IMR-90 (cell line): ENCODE results near the gene DMD. TPM values are rescaled to one million over a fixed set of nuclear protein-coding genes. Genes with fewer than 3 reads are reported as not detected.

ENCODE experiments used
- ATAC-seq: fragments of 200-7000 bp; cut with Tn5 transposase; 2 replicates; pipeline ENCODE4 v1.9.1; 2020; ENCODE audit warnings: low read depth, mild to moderate bottlenecking, moderate library complexity
- BruUV-seq: library from RNA; stranded (reverse); fragments of 400-500 nt; replicated peaks from 2 replicates; lab custom pipeline; 2021; lab: Mats Ljungman, UMichigan
- CTCF ChIA-PET: fragments of 300-600 bp; formaldehyde crosslinking; extraction: SDS; loops from one replicate; lab custom pipeline; 2021; ENCODE audit warnings: antibody characterized with exemption; lab: Yijun Ruan, JAX
- POLR2A ChIA-PET: fragments of 300-600 bp; sonication (Branson Sonifier 250); formaldehyde crosslinking; loops from one replicate; lab custom pipeline; 2022; ENCODE audit warnings: antibody characterized with exemption; ENCODE audit not compliant: unreplicated experiment; lab: Charles Lee
- DNase-seq: peaks from one replicate; pipeline ENCODE4 v3.0.0; 2013
- H2AFZ ChIP-seq: replicated peaks from 2 replicates; pipeline ENCODE3; 2013; ENCODE audit warnings: low read length, mild to moderate bottlenecking; ENCODE audit not compliant: poor library complexity
- H2AK5ac ChIP-seq: 2 replicates; pipeline ENCODE4 v1.6.1; 2013; ENCODE audit warnings: low read depth, low read length, inconsistent platforms
- H2AK9ac ChIP-seq: replicated peaks from 2 replicates; pipeline ENCODE3; 2013; ENCODE audit warnings: mild to moderate bottlenecking, low read depth, low read length, moderate library complexity; ENCODE audit not compliant: poor library complexity
- H2BK120ac ChIP-seq: 2 replicates; pipeline ENCODE4 v1.6.1; 2013; ENCODE audit warnings: low read depth, low read length, inconsistent platforms
- H2BK15ac ChIP-seq: 3 replicates; pipeline ENCODE4 v1.6.1; 2013; ENCODE audit warnings: low read depth, low read length, inconsistent platforms
- H2BK20ac ChIP-seq: 2 replicates; pipeline ENCODE4 v1.6.1; 2013; ENCODE audit warnings: low read depth, mild to moderate bottlenecking, inconsistent platforms, low read length, moderate library complexity
- H2BK5ac ChIP-seq: 2 replicates; pipeline ENCODE4 v1.6.1; 2013; ENCODE audit warnings: mild to moderate bottlenecking, low read depth, low read length, inconsistent platforms; ENCODE audit not compliant: poor library complexity, severe bottlenecking
- H3K14ac ChIP-seq: replicated peaks from 2 replicates; pipeline ENCODE4 v1.6.1; 2013; ENCODE audit warnings: low read depth, low read length, inconsistent platforms
- H3K18ac ChIP-seq: 2 replicates; pipeline ENCODE4 v1.6.1; 2013; ENCODE audit warnings: low read depth, low read length, control low read depth
- H3K23ac ChIP-seq: 2 replicates; pipeline ENCODE4 v1.6.1; 2013; ENCODE audit warnings: low read depth, low read length, inconsistent platforms
- H3K27ac ChIP-seq: 2 replicates; pipeline ENCODE4 v1.5.1; 2013; ENCODE audit warnings: mild to moderate bottlenecking, control low read depth, low read length; ENCODE audit not compliant: insufficient read depth
- H3K27me3 ChIP-seq: 2 replicates; pipeline ENCODE4 v1.6.1; 2013; ENCODE audit warnings: low read length; ENCODE audit not compliant: control insufficient read depth, insufficient read depth
- H3K36me3 ChIP-seq: 2 replicates; pipeline ENCODE4 v1.6.1; 2013; ENCODE audit warnings: low read length, mixed read lengths; ENCODE audit not compliant: control insufficient read depth, insufficient read depth
- H3K4ac ChIP-seq: 2 replicates; pipeline ENCODE4 v1.6.1; 2013; ENCODE audit warnings: low read depth, low read length, inconsistent platforms
- H3K4me1 ChIP-seq: 2 replicates; pipeline ENCODE4 v1.6.1; 2013; ENCODE audit warnings: low read length, mixed read lengths; ENCODE audit not compliant: control insufficient read depth, insufficient read depth
- H3K4me2 ChIP-seq: 2 replicates; pipeline ENCODE4 v1.6.1; 2013; ENCODE audit warnings: low read depth, mild to moderate bottlenecking, control low read depth, low read length, moderate library complexity
- H3K4me3 ChIP-seq: 2 replicates; pipeline ENCODE4 v1.5.1; 2013; ENCODE audit warnings: low read depth, mild to moderate bottlenecking, control low read depth, low read length, moderate library complexity; ENCODE audit not compliant: insufficient read depth
- H3K56ac ChIP-seq: 2 replicates; pipeline ENCODE4 v1.6.1; 2013; ENCODE audit warnings: low read length, inconsistent platforms; ENCODE audit not compliant: insufficient read depth; ENCODE audit errors: extremely low read depth
- H3K79me1 ChIP-seq, 2 experiments: 2 replicates each; pipeline ENCODE4 v1.6.1; 2013; ENCODE audit warnings: low read length in 2 of 2, inconsistent platforms in 1 of 2, low read depth in 1 of 2
- H3K9ac ChIP-seq: 2 replicates; pipeline ENCODE4 v1.6.1; 2013; ENCODE audit warnings: low read depth, low read length, control low read depth
- H3K9me1 ChIP-seq: 2 replicates; pipeline ENCODE4 v1.6.1; 2013; ENCODE audit warnings: low read length, inconsistent platforms; ENCODE audit not compliant: insufficient read depth
- H3K9me3 ChIP-seq: 2 replicates; pipeline ENCODE4 v1.6.1; 2013; ENCODE audit warnings: low read length; ENCODE audit not compliant: control insufficient read depth, insufficient read depth
- H4K20me1 ChIP-seq: 2 replicates; pipeline ENCODE4 v1.6.1; 2013; ENCODE audit warnings: low read length, inconsistent platforms; ENCODE audit not compliant: insufficient read depth
- H4K5ac ChIP-seq: 2 replicates; pipeline ENCODE4 v1.6.1; 2013; ENCODE audit warnings: mild to moderate bottlenecking, low read depth, low read length, control low read depth
- H4K8ac ChIP-seq, 2 experiments: 2 replicates each; pipeline ENCODE4 v1.6.1; 2013; ENCODE audit warnings: low read depth in 2 of 2, low read length in 2 of 2, control low read depth in 1 of 2, inconsistent platforms in 1 of 2
- H4K91ac ChIP-seq: 2 replicates; pipeline ENCODE4 v1.6.1; 2013; ENCODE audit warnings: low read depth, low read length, inconsistent platforms; ENCODE audit not compliant: insufficient read depth
- BHLHE40 ChIP-seq: fragments of 150-350 bp; IDR thresholded peaks from 2 replicates; pipeline ENCODE4 v1.6.1; 2016; ENCODE audit warnings: mild to moderate bottlenecking, low read depth, low read length
- FOS ChIP-seq: fragments of 150-350 bp; IDR thresholded peaks from 2 replicates; pipeline ENCODE4 v1.6.1; 2016; ENCODE audit warnings: low read depth, low read length
- NFE2L2 ChIP-seq: fragments of 150-350 bp; IDR thresholded peaks from 2 replicates; pipeline ENCODE4 v1.6.1; 2016; ENCODE audit warnings: low read depth, mild to moderate bottlenecking, low read length
- RAD21 ChIP-seq: IDR thresholded peaks from 2 replicates; pipeline ENCODE4 v1.6.1; 2012; ENCODE audit warnings: low read length, improper control_type of control experiment
- WGBS, 2 experiments: methylation state at CpG; one replicate each; pipeline versions ENCODE4 v1.1.5 to v1.1.7; 2013; ENCODE audit warnings: missing lambda C conversion rate in 2 of 2; ENCODE audit not compliant: insufficient read length in 1 of 2; ENCODE audit errors: extremely low coverage in 2 of 2; 5-methylcytosine and 5-hydroxymethylcytosine counted together
- dilution Hi-C: fragments of 300-500 bp; cut with HindIII; formaldehyde crosslinking; loops from one replicate; pipeline ENCODE4 v1.14.3; 2018; ENCODE audit warnings: low sequenced_read_pairs; ENCODE audit not compliant: unreplicated experiment
- in situ Hi-C: fragments of 300-500 bp; cut with MboI; formaldehyde crosslinking; loops from 3 replicates; pipeline ENCODE4 v1.14.3; 2019; ENCODE audit warnings: low sequenced_read_pairs, inconsistent platforms, mixed read lengths
- intact Hi-C: fragments of 100-400 bp; cut with micrococcal nuclease; formaldehyde crosslinking; loops from 2 replicates; pipeline ENCODE4 v1.10.0; 2022
- polyA plus RNA-seq, 3 experiments: library from polyadenylated mRNA; depleted of rRNA; stranded (reverse); fragments of >200 nt; gene quantifications; 2 replicates each; pipeline ENCODE4 v1.2.3, GENCODE V29; 2012; ENCODE audit warnings: low replicate concordance in 1 of 3
- total RNA-seq: library from RNA; depleted of rRNA; stranded (reverse); fragments of >200 nt; gene quantifications from 2 replicates; pipeline ENCODE4 v1.2.3, GENCODE V29; 2012
- TF ChIP-seq, protein P1 (sequence below): fragments of 150-350 bp; IDR thresholded peaks from 2 replicates; pipeline ENCODE4 v1.6.1; 2017; ENCODE audit warnings: mild to moderate bottlenecking, antibody characterized with exemption, low read length, low read depth

The DMD gene
- total and polyA plus RNA-seq, 2 of the 4 experiments (the other 2 are of a cell fraction) = 6.6 to 11.8 TPM

- Histone ChIP-seq H4K20me1 (no peaks in the 10 kb centered on the region), H4K91ac (no peak overlapping the region), H2BK15ac (no peak overlapping the region), H2AK9ac (no peak overlapping the region), H4K8ac (no peak overlapping the region), H3K36me3 (no peaks in the 10 kb centered on the region; the same call in 1 of the 2 replicates), H3K4ac (no peak overlapping the region), H4K5ac (no peak overlapping the region), H3K79me1 (no peaks in the 10 kb centered on the region), H3K4me3 (no peak overlapping the region), H3K14ac (no peak overlapping the region), H2AK5ac (no peak overlapping the region), H3K56ac (no peak overlapping the region), H3K4me2 (no peak overlapping the region), H3K27me3 (no peaks in the 10 kb centered on the region), H2BK20ac (no peak overlapping the region), H3K23ac (no peak overlapping the region), H3K9me3 (no peaks in the 10 kb centered on the region), H2BK120ac (no peak overlapping the region), H3K27ac (no peak overlapping the region), H2BK5ac (no peak overlapping the region), H3K9ac (no peak overlapping the region), H2AFZ (no peak overlapping the region), H3K18ac (no peak overlapping the region), H3K9me1 (no peaks in the 10 kb centered on the region), H3K4me1 (no peaks in the 10 kb centered on the region)
- dilution Hi-C loops (no loop called here), in situ Hi-C loops (no loop called here), intact Hi-C loops (no loop called here)
- WGBS, 2 experiments = no CpG with 5 or more reads among the region's 6 CpGs
- ChIA-PET CTCF (no interaction called here), POLR2A (no interaction called here)
- DNase-seq = no peak
- BruUV-seq = no TSS peak
- TF ChIP-seq BHLHE40 = no peak
- TF ChIP-seq, protein P1, sequence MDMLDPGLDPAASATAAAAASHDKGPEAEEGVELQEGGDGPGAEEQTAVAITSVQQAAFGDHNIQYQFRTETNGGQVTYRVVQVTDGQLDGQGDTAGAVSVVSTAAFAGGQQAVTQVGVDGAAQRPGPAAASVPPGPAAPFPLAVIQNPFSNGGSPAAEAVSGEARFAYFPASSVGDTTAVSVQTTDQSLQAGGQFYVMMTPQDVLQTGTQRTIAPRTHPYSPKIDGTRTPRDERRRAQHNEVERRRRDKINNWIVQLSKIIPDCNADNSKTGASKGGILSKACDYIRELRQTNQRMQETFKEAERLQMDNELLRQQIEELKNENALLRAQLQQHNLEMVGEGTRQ = no peak
- TF ChIP-seq NFE2L2 = no peak
- no peak for TF ChIP-seq RAD21
- no peak for TF ChIP-seq FOS
- no peak for ATAC-seq
Measured at GRCh38 chrX:31130457-31131220, 2080.7 kb downstream of the DMD start.
